ENCODE measurements around the gene UPK3A.

Gene UPK3A

DNA sequence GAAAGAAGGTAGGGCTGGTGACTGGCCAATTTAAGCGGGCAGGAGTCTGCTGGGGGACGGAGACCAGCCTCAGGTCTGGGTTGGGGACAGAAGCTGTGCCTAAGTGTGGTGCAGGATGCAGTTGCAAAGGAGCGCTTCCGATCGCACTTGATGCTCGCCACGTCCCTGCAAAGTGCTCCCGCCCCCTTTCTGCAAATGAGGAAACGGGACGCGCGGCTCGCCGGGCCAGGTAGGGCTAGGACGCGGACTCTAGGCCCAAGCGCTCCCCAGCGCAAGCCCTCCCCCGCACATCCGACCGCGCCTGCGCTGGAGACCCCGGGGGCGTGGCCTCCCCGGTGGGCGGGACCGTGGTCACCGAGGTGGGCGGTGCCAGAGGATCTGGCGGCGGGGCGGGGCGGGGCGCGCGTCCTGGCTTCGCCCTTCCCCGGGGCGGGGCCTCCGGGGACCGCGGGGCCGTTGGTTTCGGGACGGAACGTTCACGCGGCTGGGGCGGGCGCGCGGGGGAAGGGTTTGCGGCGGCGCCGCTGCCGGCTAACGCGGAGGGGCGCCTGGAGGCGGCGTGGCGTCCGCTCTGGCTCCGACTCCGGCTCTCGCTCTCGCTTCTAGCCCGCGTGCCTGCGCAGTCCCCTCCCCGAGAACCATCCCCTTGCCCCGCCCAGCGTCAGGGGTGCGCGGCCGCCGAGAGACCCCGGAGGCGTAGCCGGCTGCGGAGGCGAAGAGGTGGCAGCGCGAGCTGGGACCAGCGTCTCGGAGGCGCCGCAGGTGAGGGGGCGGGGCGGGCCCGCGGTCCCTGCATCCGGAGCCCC is 24.9 kb downstream of the UPK3A start, which contains the start of gene FAM118A:
FAM118A (plus strand) TSS at position 513 of the 806 bp plus-strand sequence. CDS start 12,446 bp downstream, outside the sequence.
- TF ChIP-seq, protein P1, sequence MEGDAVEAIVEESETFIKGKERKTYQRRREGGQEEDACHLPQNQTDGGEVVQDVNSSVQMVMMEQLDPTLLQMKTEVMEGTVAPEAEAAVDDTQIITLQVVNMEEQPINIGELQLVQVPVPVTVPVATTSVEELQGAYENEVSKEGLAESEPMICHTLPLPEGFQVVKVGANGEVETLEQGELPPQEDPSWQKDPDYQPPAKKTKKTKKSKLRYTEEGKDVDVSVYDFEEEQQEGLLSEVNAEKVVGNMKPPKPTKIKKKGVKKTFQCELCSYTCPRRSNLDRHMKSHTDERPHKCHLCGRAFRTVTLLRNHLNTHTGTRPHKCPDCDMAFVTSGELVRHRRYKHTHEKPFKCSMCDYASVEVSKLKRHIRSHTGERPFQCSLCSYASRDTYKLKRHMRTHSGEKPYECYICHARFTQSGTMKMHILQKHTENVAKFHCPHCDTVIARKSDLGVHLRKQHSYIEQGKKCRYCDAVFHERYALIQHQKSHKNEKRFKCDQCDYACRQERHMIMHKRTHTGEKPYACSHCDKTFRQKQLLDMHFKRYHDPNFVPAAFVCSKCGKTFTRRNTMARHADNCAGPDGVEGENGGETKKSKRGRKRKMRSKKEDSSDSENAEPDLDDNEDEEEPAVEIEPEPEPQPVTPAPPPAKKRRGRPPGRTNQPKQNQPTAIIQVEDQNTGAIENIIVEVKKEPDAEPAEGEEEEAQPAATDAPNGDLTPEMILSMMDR (IDR thresholded peaks at IDR 0.05; ENCODE audit: low read depth, low read length, missing control alignments) = no peak
- Histone ChIP-seq H3K27ac (peak within 1 kb of the TSS; percentile 47), H3K4me3 (ENCODE audit: low read depth, low read length) (peak within 1 kb of the TSS; percentile 73), H3K27me3 (replicated peaks) (no peaks in the 10 kb centered on the region), H3K36me3 (replicated peaks) (no peaks in the 10 kb centered on the region)
- DNase-seq = peak; percentile 78
- in situ Hi-C loops (cut with HindIII; ENCODE audit: low pct_ligation_motif_present, low sequenced_read_pairs) = no loop called here

DNA sequence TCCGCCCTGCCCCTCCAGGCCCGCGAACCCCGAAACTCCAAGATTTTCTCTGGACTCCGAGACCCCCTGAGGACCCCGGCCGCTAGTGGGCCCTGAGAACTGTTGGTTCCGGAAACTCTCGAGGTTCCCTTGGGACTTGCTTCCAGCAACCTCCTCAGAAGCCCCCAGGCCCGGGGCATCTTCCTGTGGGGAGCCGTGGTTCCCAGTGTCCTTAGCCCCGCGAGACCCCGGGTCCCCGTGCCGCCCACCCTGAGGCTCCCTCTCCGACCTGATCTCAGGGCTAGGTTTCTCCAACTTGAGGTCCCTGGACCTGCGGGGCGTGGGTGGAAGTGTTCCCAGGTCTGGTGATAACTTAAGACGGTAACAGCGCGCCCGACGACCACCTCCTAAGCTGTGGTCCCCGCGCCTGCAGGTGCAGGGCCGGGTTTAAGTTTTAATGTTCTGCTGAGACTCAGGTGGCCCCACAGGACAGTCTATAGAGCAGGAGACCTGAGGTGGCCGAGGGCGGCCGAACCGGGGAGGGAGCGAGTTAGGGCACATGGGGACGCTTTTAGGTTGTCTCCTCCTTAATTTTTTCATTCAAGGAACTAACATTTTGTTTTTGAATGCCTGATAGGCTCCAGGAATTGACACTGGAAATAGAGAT is 25.7 kb downstream of the UPK3A start:
- H3K36me3 ChIP-seq (replicated peaks) = no peaks in the 10 kb centered on the region
- in situ Hi-C loops (cut with HindIII; ENCODE audit: low pct_ligation_motif_present, low sequenced_read_pairs) = no loop called here
- TF ChIP-seq, protein P1 (IDR thresholded peaks at IDR 0.05; ENCODE audit: low read depth, low read length, missing control alignments) = no peak
- H3K27me3 ChIP-seq (replicated peaks) = no peaks in the 10 kb centered on the region
- no peak for DNase-seq
- H3K27ac ChIP-seq = no peak overlapping the region
- H3K4me3 ChIP-seq (ENCODE audit: low read depth, low read length) = peak overlapping the region; percentile 73

DNA sequence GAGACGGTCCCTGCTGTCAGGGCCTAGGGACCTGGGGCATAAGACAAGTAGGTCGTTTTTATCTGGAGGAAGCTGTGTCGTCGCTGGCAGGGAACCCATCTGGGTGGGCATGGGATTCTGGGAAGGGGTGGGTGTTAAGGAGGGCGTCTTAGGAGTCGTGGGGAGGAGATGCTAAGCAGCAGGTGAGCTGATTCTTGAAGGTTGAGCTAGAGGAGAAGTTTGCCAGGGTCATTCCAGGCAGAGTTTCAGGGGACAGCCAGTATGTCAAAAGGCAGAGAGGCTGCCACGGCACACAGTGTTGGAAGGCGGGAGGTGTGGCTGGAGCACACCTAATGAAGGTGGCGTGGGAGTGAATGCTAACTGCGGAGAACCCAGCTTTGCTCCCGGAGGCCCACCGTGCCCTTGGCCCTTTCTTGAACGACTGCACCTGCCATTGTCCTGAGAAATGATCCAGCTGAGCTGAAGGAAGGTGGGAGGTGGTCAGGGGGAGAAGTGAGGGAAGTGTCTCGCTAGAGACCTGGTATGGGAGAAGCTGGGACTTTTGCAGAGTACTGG is 26.3 kb downstream of the UPK3A start:
- no peaks in the 10 kb centered on the region for H3K27me3 ChIP-seq (replicated peaks)
- no peaks in the 10 kb centered on the region for H3K36me3 ChIP-seq (replicated peaks)
- in situ Hi-C loops (cut with HindIII; ENCODE audit: low pct_ligation_motif_present, low sequenced_read_pairs) = no loop called here
- TF ChIP-seq, protein P1 (IDR thresholded peaks at IDR 0.05; ENCODE audit: low read depth, low read length, missing control alignments) = no peak
- no peak for DNase-seq
- H3K27ac ChIP-seq = no peak overlapping the region
- peak overlapping the region; percentile 73 for H3K4me3 ChIP-seq (ENCODE audit: low read depth, low read length)

DNA sequence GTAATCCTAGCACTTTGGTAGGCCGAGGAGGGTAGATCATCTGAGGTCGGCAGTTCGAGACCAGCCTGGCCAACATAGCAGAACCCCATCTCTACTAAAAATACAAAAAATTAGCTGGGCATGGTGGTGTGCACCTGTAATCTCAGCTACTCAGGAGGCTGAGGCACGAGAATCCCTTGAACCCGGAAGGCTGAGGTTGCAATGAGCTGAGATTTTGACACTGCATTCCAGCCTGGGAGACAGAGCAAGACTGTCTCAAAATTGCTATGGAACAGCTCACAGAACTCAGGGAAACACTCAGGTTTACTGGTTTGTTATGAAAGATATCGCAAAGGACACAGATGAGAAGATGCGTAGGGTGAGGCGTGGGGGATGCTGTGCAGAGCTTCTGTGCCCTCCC is 27.7 kb downstream of the UPK3A start:
- Histone ChIP-seq H3K27me3 (replicated peaks) (no peaks in the 10 kb centered on the region), H3K27ac (no peak overlapping the region), H3K4me3 (ENCODE audit: low read depth, low read length) (no peak overlapping the region), H3K36me3 (replicated peaks) (no peaks in the 10 kb centered on the region)
- in situ Hi-C loops (cut with HindIII; ENCODE audit: low pct_ligation_motif_present, low sequenced_read_pairs) = no loop called here
- TF ChIP-seq, protein P1 (IDR thresholded peaks at IDR 0.05; ENCODE audit: low read depth, low read length, missing control alignments) = no peak
- DNase-seq = no peak

DNA sequence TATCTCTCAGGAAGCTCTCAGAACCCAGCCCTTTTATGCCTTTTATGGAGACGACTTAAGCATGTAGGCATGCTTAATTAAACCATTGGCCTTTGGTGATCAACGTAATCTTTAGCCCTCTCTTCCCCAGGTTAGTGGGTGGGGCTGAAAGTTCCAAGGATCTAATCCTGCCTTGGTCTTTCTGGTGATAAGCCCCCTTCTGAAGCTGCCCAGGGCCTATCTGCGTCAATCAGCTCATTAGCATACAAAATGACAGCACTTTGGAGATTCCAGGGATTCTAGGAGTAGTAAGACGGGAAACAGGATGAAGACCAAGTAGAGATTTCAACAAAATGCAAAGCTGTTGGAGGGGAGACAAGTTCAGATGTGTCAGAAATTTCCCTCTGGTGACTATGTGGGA is 28.1 kb downstream of the UPK3A start:
- no peak for DNase-seq
- H3K27me3 ChIP-seq (replicated peaks) = no peaks in the 10 kb centered on the region
- in situ Hi-C loops (cut with HindIII; ENCODE audit: low pct_ligation_motif_present, low sequenced_read_pairs) = no loop called here
- no peak overlapping the region for H3K4me3 ChIP-seq (ENCODE audit: low read depth, low read length)
- TF ChIP-seq, protein P1 (IDR thresholded peaks at IDR 0.05; ENCODE audit: low read depth, low read length, missing control alignments) = no peak
- no peaks in the 10 kb centered on the region for H3K36me3 ChIP-seq (replicated peaks)
- no peak overlapping the region for H3K27ac ChIP-seq

Measured in brain microvascular endothelial cell (primary cell).